Keratinocyte (primary cell): ENCODE measurements around the gene LRRN4CL. TPM values are rescaled to one million over a fixed set of nuclear protein-coding genes. Genes with fewer than 3 reads are reported as not detected.

Experiments used
- DNase-seq: peaks from one replicate; pipeline ENCODE4 v3.0.0-alpha.2; 2011; ENCODE audit warnings: low read depth, missing footprints, low spot score
- FAIRE-seq: peaks from 2 replicates; lab custom pipeline; 2011; peaks lifted over from hg19 to GRCh38; lab: Jason Lieb, UNC
- H2AFZ ChIP-seq: 2 replicates; pipeline ENCODE4 v1.6.0; 2012; ENCODE audit warnings: low read length, control low read depth, inconsistent platforms; ENCODE audit not compliant: control insufficient read depth
- H3K27ac ChIP-seq: 2 replicates; pipeline ENCODE4 v1.5.1; 2011; ENCODE audit warnings: low read length; ENCODE audit not compliant: control insufficient read depth, insufficient read depth
- H3K27me3 ChIP-seq: 3 replicates; pipeline ENCODE4 v1.6.0; 2011; ENCODE audit warnings: low read length; ENCODE audit not compliant: control insufficient read depth, insufficient read depth; ENCODE audit errors: extremely low read depth
- H3K36me3 ChIP-seq, 2 experiments: 2 replicates in 1 of 2; 3 replicates in 1 of 2; pipeline ENCODE4 v1.5.1; 2011; ENCODE audit warnings: low read length in 2 of 2, mild to moderate bottlenecking in 1 of 2; ENCODE audit not compliant: control insufficient read depth in 2 of 2, insufficient read depth in 2 of 2; ENCODE audit errors: extremely low read depth in 1 of 2
- H3K4me1 ChIP-seq: 3 replicates; pipeline ENCODE4 v1.5.1; 2011; ENCODE audit warnings: low read length; ENCODE audit not compliant: control insufficient read depth, insufficient read depth; ENCODE audit errors: extremely low read depth
- H3K4me2 ChIP-seq: 3 replicates; pipeline ENCODE4 v1.6.0; 2011; ENCODE audit warnings: low read depth, low read length; ENCODE audit not compliant: control insufficient read depth, insufficient read depth; ENCODE audit errors: extremely low read depth
- H3K4me3 ChIP-seq, 3 experiments: fragments of 200-600 bp in 1 of 3; sonication (generic) in 1 of 3; 2 replicates in 2 of 3; 3 replicates in 1 of 3; pipeline ENCODE4 v1.5.1; 2011 to 2016; ENCODE audit warnings: low read length in 3 of 3, mild to moderate bottlenecking in 3 of 3, control low read depth in 2 of 3, inconsistent platforms in 1 of 3, low read depth in 1 of 3, mixed read lengths in 1 of 3, mixed run types in 1 of 3, moderate library complexity in 1 of 3; ENCODE audit not compliant: control insufficient read depth in 2 of 3, insufficient read depth in 2 of 3; ENCODE audit errors: extremely low read depth in 1 of 3
- H3K79me2 ChIP-seq: 2 replicates; pipeline ENCODE4 v1.6.0; 2012; ENCODE audit warnings: low read length; ENCODE audit not compliant: control insufficient read depth, insufficient read depth
- H3K9ac ChIP-seq: 3 replicates; pipeline ENCODE4 v1.6.0; 2011; ENCODE audit warnings: low read length; ENCODE audit not compliant: control insufficient read depth, insufficient read depth; ENCODE audit errors: extremely low read depth
- H3K9me1 ChIP-seq: 3 replicates; pipeline ENCODE4 v1.6.0; 2011; ENCODE audit warnings: low read length; ENCODE audit not compliant: control insufficient read depth, insufficient read depth; ENCODE audit errors: extremely low read depth
- H3K9me3 ChIP-seq: 2 replicates; pipeline ENCODE4 v1.5.1; 2012; ENCODE audit warnings: low read depth, low read length; ENCODE audit not compliant: control insufficient read depth
- H4K20me1 ChIP-seq: 3 replicates; pipeline ENCODE4 v1.6.0; 2011; ENCODE audit warnings: low read length; ENCODE audit not compliant: control insufficient read depth, insufficient read depth; ENCODE audit errors: extremely low read depth
- CTCF ChIP-seq, 3 experiments: IDR thresholded peaks in 1 of 3; conservative IDR thresholded peaks in 1 of 3; optimal IDR thresholded peaks in 1 of 3; 2 replicates in 2 of 3; 3 replicates in 1 of 3; pipeline versions ENCODE3 to v1.5.1; 2011; ENCODE audit warnings: low read length in 3 of 3, mild to moderate bottlenecking in 3 of 3, moderate library complexity in 2 of 3, control low read depth in 1 of 3, inconsistent platforms in 1 of 3; ENCODE audit not compliant: insufficient read depth in 2 of 3; ENCODE audit errors: extremely low read depth in 1 of 3
- EZH2 ChIP-seq: IDR thresholded peaks from one replicate; pipeline ENCODE4 v1.6.1; 2012; ENCODE audit warnings: inconsistent platforms, mild to moderate bottlenecking, low read length, moderate library complexity
- dilution Hi-C: fragments of 300-500 bp; cut with MboI; formaldehyde crosslinking; loops from one replicate; pipeline ENCODE4 v1.7.0; 2020; ENCODE audit warnings: low sequenced_read_pairs; ENCODE audit not compliant: extremely low pct_ligation_motif_present
- polyA plus RNA-seq, 5 experiments: library from polyadenylated mRNA; depleted of rRNA in 3 of 5; stranded (reverse) in 3 of 5; stranded (forward) in 1 of 5; unstranded in 1 of 5; fragments of >200 nt; gene quantifications; 1 replicate in 1 of 5; 2 replicates in 3 of 5; 3 replicates in 1 of 5; pipeline versions ENCODE4 v1.2.1 to v1.2.3, GENCODE V29; 2011 to 2012; ENCODE audit warnings: missing spikeins in 2 of 5, low read depth in 1 of 5, low replicate concordance in 1 of 5

The LRRN4CL gene
- polyA plus RNA-seq, 1 donor (not counting 4 experiments of a cell fraction or from before 2014, with no cell fraction given): 0.08 TPM

GRCh38 chr11:62708392-62708791 is 19.1 kb upstream of the LRRN4CL start:
- Histone ChIP-seq H3K27me3 (no peaks in the 10 kb centered on the region), H3K27ac (peak overlapping the region; percentile 93), H3K79me2 (no peaks in the 10 kb centered on the region), H3K4me3 (peak overlapping the region in 1 of 3 experiments; percentile 84), H3K4me1 (peaks cover 36% of the 10 kb centered on the region), H3K4me2 (peak overlapping the region; percentile 99), H3K36me3 (peaks cover 4 to 17% of the 10 kb centered on the region in 2 experiments), H4K20me1 (no peaks in the 10 kb centered on the region), H2AFZ (no peak overlapping the region), H3K9me3 (no peaks in the 10 kb centered on the region), H3K9ac (peak overlapping the region; percentile 88), H3K9me1 (no peaks in the 10 kb centered on the region)
- no peak for TF ChIP-seq CTCF (optimal IDR thresholded peaks at IDR 0.05 in 1 of 3, IDR thresholded peaks at IDR 0.05 in 1 of 3, conservative IDR thresholded peaks at IDR 0.05 in 1 of 3; ENCODE audit: extremely low read depth in 1 of 3, insufficient read depth in 2 of 3, low read length in 3 of 3)
- TF ChIP-seq EZH2: no peak
- DNase-seq: no peak
- dilution Hi-C loops: no loop called here
- FAIRE-seq: no peak

GRCh38 chr11:62707277-62707861 is 18.0 kb upstream of the LRRN4CL start, which contains the start of the genes BSCL2 and GNG3:
Gene BSCL2, minus strand, starts transcription at chr11:62707424. Its CDS starts 229 bp downstream, at chr11:62707195.
Gene GNG3, plus strand, starts transcription at chr11:62707676. Its CDS starts 620 bp downstream, at chr11:62708296.
- no peaks in the 10 kb centered on the region for H3K27me3 ChIP-seq
- H3K27ac ChIP-seq: peak within 1 kb of the TSS; percentile 93
- peaks cover 36% of the 10 kb centered on the region for H3K4me1 ChIP-seq
- peaks cover 4 to 13% of the 10 kb centered on the region in 2 experiments for H3K36me3 ChIP-seq
- peak within 1 kb of the TSS; percentile 31 to 59 (median 53) for H3K4me3 ChIP-seq
- H4K20me1 ChIP-seq: no peaks in the 10 kb centered on the region
- FAIRE-seq: no peak
- H3K9ac ChIP-seq: peak within 1 kb of the TSS; percentile 88
- H3K4me2 ChIP-seq: peak within 1 kb of the TSS; percentile 99
- no peak for DNase-seq
- no peaks in the 10 kb centered on the region for H3K79me2 ChIP-seq
- H3K9me1 ChIP-seq: no peaks in the 10 kb centered on the region
- no peak for TF ChIP-seq EZH2
- no peak for TF ChIP-seq CTCF (optimal IDR thresholded peaks at IDR 0.05 in 1 of 3, IDR thresholded peaks at IDR 0.05 in 1 of 3, conservative IDR thresholded peaks at IDR 0.05 in 1 of 3; ENCODE audit: extremely low read depth in 1 of 3, insufficient read depth in 2 of 3, low read length in 3 of 3)
- no peaks in the 10 kb centered on the region for H3K9me3 ChIP-seq
- peak within 1 kb of the TSS; percentile 77 for H2AFZ ChIP-seq
- dilution Hi-C loops: no loop called here
